SK-N-SH (cell line): ENCODE measurements around the gene POP5. TPM values are rescaled to one million over a fixed set of nuclear protein-coding genes. Genes with fewer than 3 reads are reported as not detected.

ENCODE experiments used
- CTCF ChIA-PET: fragments of 300-600, 350-600 bp; formaldehyde crosslinking; extraction: SDS; loops from one replicate; lab custom pipeline; 2021; lab: Yijun Ruan, JAX
- POLR2A ChIA-PET: fragments of 350-600 bp; sonication (Branson Sonifier 250); formaldehyde crosslinking; extraction: SDS; loops from one replicate; lab custom pipeline; 2020; ENCODE audit warnings: antibody characterized with exemption, inconsistent platforms; lab: Yijun Ruan, JAX
- DNase-seq: peaks from one replicate; pipeline ENCODE4 v3.0.0; 2012
- H2AFZ ChIP-seq: fragments of 200-600 bp; sonication (generic); 2 replicates; pipeline ENCODE4 v1.8.1; 2016; ENCODE audit warnings: antibody characterized with exemption, mild to moderate bottlenecking, low read depth
- H3F3A ChIP-seq: fragments of 200-600 bp; sonication (generic); replicated peaks from 2 replicates; pipeline ENCODE3; 2016; ENCODE audit warnings: antibody characterized with exemption, mild to moderate bottlenecking; ENCODE audit not compliant: insufficient read depth
- H3K27ac ChIP-seq, 2 experiments: fragments of 200-500 bp in 1 of 2; fragments of 200-600 bp in 1 of 2; sonication (Bioruptor generic) in 1 of 2; sonication (generic), shearing (Covaris generic) in 1 of 2; 2 replicates each; pipeline versions ENCODE4 v1.5.1 to v1.6.1; 2014 to 2016; ENCODE audit warnings: low read depth in 2 of 2, inconsistent platforms in 1 of 2, low read length in 1 of 2, mild to moderate bottlenecking in 1 of 2, mixed read lengths in 1 of 2
- H3K27me3 ChIP-seq: fragments of 200-600 bp; sonication (generic), shearing (Covaris generic); 2 replicates; pipeline ENCODE4 v1.6.1; 2016; ENCODE audit warnings: mixed run types; ENCODE audit not compliant: insufficient read depth
- H3K36me3 ChIP-seq, 2 experiments: fragments of 200-500 bp in 1 of 2; fragments of 200-600 bp in 1 of 2; sonication (Bioruptor generic) in 1 of 2; sonication (generic) in 1 of 2; replicated peaks in 1 of 2; 2 replicates each; pipeline versions ENCODE3 to v1.5.1; 2014 to 2016; ENCODE audit warnings: low read length in 1 of 2, mild to moderate bottlenecking in 1 of 2; ENCODE audit not compliant: insufficient read depth in 2 of 2, control insufficient read depth in 1 of 2
- H3K4me1 ChIP-seq, 2 experiments: fragments of 200-500 bp in 1 of 2; fragments of 200-600 bp in 1 of 2; sonication (Bioruptor generic) in 1 of 2; sonication (generic), shearing (Covaris generic) in 1 of 2; 2 replicates each; pipeline versions ENCODE4 v1.5.1 to v1.6.1; 2014 to 2016; ENCODE audit warnings: low read depth in 1 of 2, low read length in 1 of 2, mixed run types in 1 of 2; ENCODE audit not compliant: insufficient read depth in 2 of 2, control insufficient read depth in 1 of 2
- H3K4me2 ChIP-seq: fragments of 200-600 bp; sonication (generic), shearing (Covaris generic); 2 replicates; pipeline ENCODE4 v1.6.1; 2017; ENCODE audit warnings: mixed run types
- H3K4me3 ChIP-seq, 2 experiments: fragments of 200-500 bp in 1 of 2; fragments of 200-600 bp in 1 of 2; sonication (Bioruptor generic) in 1 of 2; sonication (generic), shearing (Covaris generic) in 1 of 2; 2 replicates each; pipeline versions ENCODE4 v1.5.1 to v1.8.1; 2014 to 2016; ENCODE audit warnings: low read depth in 2 of 2, inconsistent platforms in 1 of 2, low read length in 1 of 2, mild to moderate bottlenecking in 1 of 2, mixed read lengths in 1 of 2, moderate library complexity in 1 of 2
- H3K79me2 ChIP-seq: fragments of 200-600 bp; sonication (generic); 2 replicates; pipeline ENCODE4 v1.8.1; 2017; ENCODE audit warnings: mild to moderate bottlenecking; ENCODE audit not compliant: insufficient read depth
- H3K9ac ChIP-seq: fragments of 200-600 bp; sonication (generic); 2 replicates; pipeline ENCODE4 v1.6.1; 2017; ENCODE audit warnings: mixed run types
- H3K9me2 ChIP-seq: fragments of 200-600 bp; sonication (generic); 2 replicates; pipeline ENCODE4 v1.6.1; 2017; ENCODE audit warnings: mixed run types
- H3K9me3 ChIP-seq: fragments of 200-600 bp; sonication (generic); 2 replicates; pipeline ENCODE4 v1.6.1; 2017; ENCODE audit warnings: mixed run types, mild to moderate bottlenecking, moderate library complexity
- H4K20me1 ChIP-seq: fragments of 200-600 bp; sonication (generic); 2 replicates; pipeline ENCODE4 v1.6.1; 2017; ENCODE audit warnings: mild to moderate bottlenecking, mixed run types; ENCODE audit not compliant: insufficient read depth
- ELF1 ChIP-seq: IDR thresholded peaks from 2 replicates; pipeline ENCODE4 v1.4.0; 2012
- EP300 ChIP-seq, 2 experiments: IDR thresholded peaks; 2 replicates each; pipeline versions ENCODE4 v1.4.0 to v1.6.1; 2012; ENCODE audit warnings: borderline replicate concordance in 1 of 2, low read depth in 1 of 2, low read length in 1 of 2
- FOXJ3 ChIP-seq: sonication (generic); formaldehyde crosslinking; IDR thresholded peaks from 2 replicates; pipeline ENCODE4 v1.5.1; 2020; ENCODE audit warnings: mild to moderate bottlenecking, missing genetic modification reagents
- MEF2A ChIP-seq: IDR thresholded peaks from 2 replicates; pipeline ENCODE4 v1.4.0; 2012; ENCODE audit warnings: low read depth, borderline replicate concordance
- RAD21 ChIP-seq: IDR thresholded peaks from 2 replicates; pipeline ENCODE4 v1.6.1; 2012; ENCODE audit warnings: mild to moderate bottlenecking, low read length
- RFX5 ChIP-seq: IDR thresholded peaks from 2 replicates; pipeline ENCODE4 v1.6.1; 2012; ENCODE audit warnings: mild to moderate bottlenecking, improper control_type of control experiment, low read length
- SIN3A ChIP-seq: IDR thresholded peaks from 2 replicates; pipeline ENCODE4 v1.6.1; 2012; ENCODE audit warnings: low read depth, mild to moderate bottlenecking, low read length, moderate library complexity, borderline replicate concordance
- YY1 ChIP-seq: IDR thresholded peaks from 2 replicates; pipeline ENCODE4 v1.4.0; 2012; ENCODE audit warnings: low read depth, mild to moderate bottlenecking
- WGBS: methylation state at CpG from one replicate; pipeline ENCODE4 v1.1.6; 2017; ENCODE audit warnings: low lambda C conversion rate; 5-methylcytosine and 5-hydroxymethylcytosine counted together
- polyA plus RNA-seq, 3 experiments: library from polyadenylated mRNA; depleted of rRNA; stranded (reverse); fragments of >200 nt; gene quantifications; 2 replicates each; pipeline ENCODE4 v1.2.3, GENCODE V29; 2012
- TF ChIP-seq, protein P1 (sequence below): fragments of 150-350 bp; IDR thresholded peaks from 2 replicates; pipeline ENCODE4 v1.6.1; 2017; ENCODE audit warnings: antibody characterized with exemption, low read length, low read depth, borderline replicate concordance
- TF ChIP-seq, protein P2 (sequence below): IDR thresholded peaks from 2 replicates; pipeline ENCODE4 v1.4.0; 2012; ENCODE audit warnings: low read depth, borderline replicate concordance

The POP5 gene
- polyA plus RNA-seq, 1 of the 3 experiments (the other 2 are of a cell fraction), result 129 TPM

DNA sequence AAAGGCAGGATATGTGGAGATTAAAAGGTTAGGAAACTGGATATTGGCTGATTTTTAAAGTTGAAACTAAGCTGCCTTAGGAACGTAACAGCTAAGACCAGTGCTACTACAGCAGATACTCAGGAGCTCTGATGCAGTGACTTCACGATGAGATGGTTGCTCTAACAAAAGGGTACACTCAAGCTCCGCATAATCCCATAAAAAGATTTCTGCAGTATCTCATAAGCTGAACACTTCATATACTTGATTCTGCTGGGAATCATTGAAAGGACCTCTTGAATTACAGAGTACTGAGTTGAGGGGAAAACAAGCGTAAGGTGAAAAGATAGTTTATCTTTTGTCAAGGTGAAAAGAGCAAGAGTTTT is 43.4 kb downstream of the POP5 start (continued):
- TF ChIP-seq, protein P1, sequence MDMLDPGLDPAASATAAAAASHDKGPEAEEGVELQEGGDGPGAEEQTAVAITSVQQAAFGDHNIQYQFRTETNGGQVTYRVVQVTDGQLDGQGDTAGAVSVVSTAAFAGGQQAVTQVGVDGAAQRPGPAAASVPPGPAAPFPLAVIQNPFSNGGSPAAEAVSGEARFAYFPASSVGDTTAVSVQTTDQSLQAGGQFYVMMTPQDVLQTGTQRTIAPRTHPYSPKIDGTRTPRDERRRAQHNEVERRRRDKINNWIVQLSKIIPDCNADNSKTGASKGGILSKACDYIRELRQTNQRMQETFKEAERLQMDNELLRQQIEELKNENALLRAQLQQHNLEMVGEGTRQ, result no peak
- TF ChIP-seq MEF2A (no peak), FOXJ3 (CRISPR knock-in tag) (no peak), ELF1 (no peak), EP300 (IDR thresholded peaks at IDR 0.05; ENCODE audit: borderline replicate concordance in 1 of 2, low read depth in 1 of 2, low read length in 1 of 2) (no peak), YY1 (no peak), SIN3A (no peak)
- TF ChIP-seq, protein P2, sequence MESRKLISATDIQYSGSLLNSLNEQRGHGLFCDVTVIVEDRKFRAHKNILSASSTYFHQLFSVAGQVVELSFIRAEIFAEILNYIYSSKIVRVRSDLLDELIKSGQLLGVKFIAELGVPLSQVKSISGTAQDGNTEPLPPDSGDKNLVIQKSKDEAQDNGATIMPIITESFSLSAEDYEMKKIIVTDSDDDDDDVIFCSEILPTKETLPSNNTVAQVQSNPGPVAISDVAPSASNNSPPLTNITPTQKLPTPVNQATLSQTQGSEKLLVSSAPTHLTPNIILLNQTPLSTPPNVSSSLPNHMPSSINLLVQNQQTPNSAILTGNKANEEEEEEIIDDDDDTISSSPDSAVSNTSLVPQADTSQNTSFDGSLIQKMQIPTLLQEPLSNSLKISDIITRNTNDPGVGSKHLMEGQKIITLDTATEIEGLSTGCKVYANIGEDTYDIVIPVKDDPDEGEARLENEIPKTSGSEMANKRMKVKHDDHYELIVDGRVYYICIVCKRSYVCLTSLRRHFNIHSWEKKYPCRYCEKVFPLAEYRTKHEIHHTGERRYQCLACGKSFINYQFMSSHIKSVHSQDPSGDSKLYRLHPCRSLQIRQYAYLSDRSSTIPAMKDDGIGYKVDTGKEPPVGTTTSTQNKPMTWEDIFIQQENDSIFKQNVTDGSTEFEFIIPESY, result no peak
- TF ChIP-seq, all 33 proteins: peak for 0

DNA sequence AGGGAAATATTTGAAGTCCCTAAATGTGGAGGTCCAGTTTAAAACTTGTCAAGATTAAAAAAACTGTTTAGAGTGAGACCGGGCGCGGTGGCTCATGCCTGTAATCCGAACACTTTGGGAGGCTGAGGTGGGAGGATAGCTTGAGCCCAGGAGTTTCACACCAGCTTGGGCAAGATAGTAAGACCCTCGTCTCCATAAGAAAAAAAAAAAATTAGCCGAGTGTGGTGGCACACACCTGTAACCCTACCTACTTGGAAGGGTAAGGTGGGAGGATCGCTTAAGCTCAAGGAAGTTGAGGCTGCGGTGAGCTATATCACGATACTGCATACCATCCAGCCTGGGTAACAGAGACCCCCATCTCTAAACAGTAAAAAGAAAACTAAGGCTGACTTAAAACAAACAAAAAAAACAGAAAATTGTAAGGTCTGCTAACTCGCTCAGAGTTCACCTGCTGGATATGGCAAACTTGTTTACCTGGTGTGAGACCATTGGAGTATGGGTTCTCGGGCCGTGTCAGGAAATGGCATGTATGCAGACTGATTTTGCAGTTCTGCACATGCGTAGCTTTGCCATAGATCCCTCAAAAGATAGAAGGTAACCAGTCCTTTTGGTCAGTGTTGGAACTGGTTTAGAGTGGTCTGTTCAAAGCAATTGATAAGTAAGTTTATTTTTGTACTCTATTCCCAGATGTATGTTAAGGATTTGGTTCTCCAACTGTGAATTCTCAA is 45.0 kb downstream of the POP5 start:
- POLR2A ChIA-PET, result no interaction called here
- Histone ChIP-seq H3K27me3 (no peaks in the 10 kb centered on the region), H3K27ac (no peak overlapping the region), H3K4me1 (peaks cover 21 to 48% of the 10 kb centered on the region in 2 experiments), H2AFZ (no peak overlapping the region), H3K4me3 (peak overlapping the region; percentile 82 to 99), H3K4me2 (peak overlapping the region; percentile 92), H3F3A (peaks cover 14% of the 10 kb centered on the region), H3K9me3 (no peaks in the 10 kb centered on the region), H3K9ac (peak overlapping the region; percentile 91; the same call in 1 of the 2 replicates), H4K20me1 (peaks cover 65% of the 10 kb centered on the region), H3K9me2 (no peaks in the 10 kb centered on the region), H3K79me2 (peaks cover 70% of the 10 kb centered on the region), H3K36me3 (peaks cover 0 to 13% of the 10 kb centered on the region in 2 experiments)
- 85% methylated on average over 13 of the region's 13 CpGs for WGBS
- TF ChIP-seq FOXJ3 (CRISPR knock-in tag), result no peak
- TF ChIP-seq RAD21, result no peak
- TF ChIP-seq RFX5, result no peak
- TF ChIP-seq SIN3A, result no peak
- CTCF ChIA-PET, result interaction anchor here (0.7 kb wide), 2 partner anchors 154 to 561 kb away, joined by 3 read pairs; no protein-coding TSS in a partner anchor
- DNase-seq, result no peak
